HAP-1 (cell line): ENCODE data around the gene SYPL2.
A peak's percentile ranks its signal among the peaks of the same experiment; 100 is the strongest.

Experiments
- DNase-seq, 2 experiments: peaks; one replicate each; pipeline ENCODE4 v3.0.0-alpha.2; 2016 to 2020; ENCODE audit warnings: low spot score in 2 of 2
- H3K27me3 ChIP-seq: fragments of 250-450 bp; sonication (Bioruptor Pico); 2 replicates; pipeline ENCODE4 v1.5.1; 2020; ENCODE audit warnings: low read depth, mild to moderate bottlenecking, moderate library complexity
- H3K36me3 ChIP-seq: fragments of 250-450 bp; sonication (Bioruptor Pico); replicated peaks from 2 replicates; pipeline ENCODE4 v1.5.1; 2020; ENCODE audit warnings: mild to moderate bottlenecking
- H3K4me1 ChIP-seq: fragments of 250-450 bp; sonication (Bioruptor Pico); 2 replicates; pipeline ENCODE4 v1.5.1; 2020; ENCODE audit warnings: mild to moderate bottlenecking
- H3K4me3 ChIP-seq: fragments of 250-450 bp; sonication (Bioruptor Pico); 2 replicates; pipeline ENCODE4 v1.5.1; 2020; ENCODE audit warnings: mild to moderate bottlenecking, moderate library complexity
- H3K9me3 ChIP-seq: fragments of 250-450 bp; sonication (Bioruptor Pico); 2 replicates; pipeline ENCODE4 v1.5.1; 2020; ENCODE audit warnings: mild to moderate bottlenecking, moderate library complexity
- in situ Hi-C: fragments of 300-500 bp; cut with MboI; formaldehyde crosslinking; loops from 3 replicates; pipeline ENCODE4 v1.14.3; 2020; ENCODE audit warnings: low sequenced_read_pairs, inconsistent platforms, mixed read lengths

SYPL2 gene

GRCh38 chr1:109477821-109478220, 11.5 kb downstream of the SYPL2 start:
- Histone ChIP-seq H3K9me3 (no peaks in the 10 kb centered on the region), H3K4me1 (peaks cover under 1% of the 10 kb centered on the region; the same call in 1 of the 2 replicates), H3K27me3 (no peaks in the 10 kb centered on the region), H3K4me3 (no peak overlapping the region), H3K36me3 (no peaks in the 10 kb centered on the region)
- in situ Hi-C loops: no loop called here
- no peak for DNase-seq

GRCh38 chr1:109478806-109479205, 12.5 kb downstream of the SYPL2 start:
- H3K27me3 ChIP-seq: no peaks in the 10 kb centered on the region
- no peak for DNase-seq
- no peaks in the 10 kb centered on the region for H3K9me3 ChIP-seq
- H3K4me3 ChIP-seq: no peak overlapping the region
- in situ Hi-C loops: no loop called here
- H3K36me3 ChIP-seq: no peaks in the 10 kb centered on the region
- peaks cover 5% of the 10 kb centered on the region for H3K4me1 ChIP-seq

GRCh38 chr1:109479311-109479710, 13.0 kb downstream of the SYPL2 start:
- Histone ChIP-seq H3K36me3 (no peaks in the 10 kb centered on the region), H3K4me1 (peaks cover 5% of the 10 kb centered on the region), H3K4me3 (no peak overlapping the region), H3K27me3 (no peaks in the 10 kb centered on the region), H3K9me3 (no peaks in the 10 kb centered on the region)
- in situ Hi-C loops: no loop called here
- no peak for DNase-seq

- in situ Hi-C loops: no loop called here
- no peaks in the 10 kb centered on the region for H3K27me3 ChIP-seq
- peaks cover 10% of the 10 kb centered on the region for H3K4me1 ChIP-seq
- no peaks in the 10 kb centered on the region for H3K36me3 ChIP-seq
- no peak for DNase-seq
- H3K4me3 ChIP-seq: no peak overlapping the region
- H3K9me3 ChIP-seq: no peaks in the 10 kb centered on the region
These were observed 13.6 kb downstream of the SYPL2 start for GRCh38 chr1:109479901-109480300.

- no peak overlapping the region for H3K4me3 ChIP-seq
- H3K36me3 ChIP-seq: no peaks in the 10 kb centered on the region
- no peak for DNase-seq
- H3K9me3 ChIP-seq: no peaks in the 10 kb centered on the region
- peaks cover 10% of the 10 kb centered on the region for H3K4me1 ChIP-seq
- in situ Hi-C loops: no loop called here
- H3K27me3 ChIP-seq: no peaks in the 10 kb centered on the region
These were observed 15.3 kb downstream of the SYPL2 start for GRCh38 chr1:109481646-109482045.

- Histone ChIP-seq H3K4me1 (peaks cover 10% of the 10 kb centered on the region), H3K9me3 (no peaks in the 10 kb centered on the region), H3K36me3 (no peaks in the 10 kb centered on the region), H3K4me3 (no peak overlapping the region), H3K27me3 (no peaks in the 10 kb centered on the region)
- in situ Hi-C loops: no loop called here
- DNase-seq: no peak
These were observed 15.9 kb downstream of the SYPL2 start for GRCh38 chr1:109482242-109482641.

- Histone ChIP-seq H3K9me3 (no peaks in the 10 kb centered on the region), H3K36me3 (no peaks in the 10 kb centered on the region), H3K27me3 (no peaks in the 10 kb centered on the region), H3K4me3 (peak overlapping the region; percentile 46), H3K4me1 (peaks cover 10% of the 10 kb centered on the region)
- in situ Hi-C loops: no loop called here
- DNase-seq: peak; percentile 34 to 69
These were observed 16.7 kb downstream of the SYPL2 start for GRCh38 chr1:109482791-109483671.

GRCh38 chr1:109483672-109484518, 17.5 kb downstream of the SYPL2 start, which contains the start of gene ATXN7L2:
Gene ATXN7L2 (plus strand): TSS chr1:109483905. CDS start chr1:109483954, 49 bp downstream.
- DNase-seq: peak; percentile 88 to 93
- in situ Hi-C loops: no loop called here
- Histone ChIP-seq H3K4me1 (peaks cover 10% of the 10 kb centered on the region), H3K27me3 (no peaks in the 10 kb centered on the region), H3K36me3 (no peaks in the 10 kb centered on the region; the same call in 1 of the 2 replicates), H3K9me3 (no peaks in the 10 kb centered on the region), H3K4me3 (peak within 1 kb of the TSS; percentile 99)

GRCh38 chr1:109484519-109484975, 18.2 kb downstream of the SYPL2 start:
- Histone ChIP-seq H3K4me3 (peak overlapping the region; percentile 99), H3K9me3 (no peaks in the 10 kb centered on the region), H3K4me1 (peaks cover 10% of the 10 kb centered on the region), H3K27me3 (no peaks in the 10 kb centered on the region), H3K36me3 (no peaks in the 10 kb centered on the region; the same call in 1 of the 2 replicates)
- DNase-seq: peak in 1 of 2 experiments; percentile 27
- in situ Hi-C loops: no loop called here

GRCh38 chr1:109485001-109485400, 18.7 kb downstream of the SYPL2 start:
- peak overlapping the region; percentile 99 for H3K4me3 ChIP-seq
- in situ Hi-C loops: no loop called here
- H3K36me3 ChIP-seq: no peaks in the 10 kb centered on the region; the same call in 1 of the 2 replicates
- peaks cover 10% of the 10 kb centered on the region for H3K4me1 ChIP-seq
- DNase-seq: no peak
- no peaks in the 10 kb centered on the region for H3K27me3 ChIP-seq
- no peaks in the 10 kb centered on the region for H3K9me3 ChIP-seq

- Histone ChIP-seq H3K9me3 (no peaks in the 10 kb centered on the region), H3K4me1 (peaks cover 10% of the 10 kb centered on the region), H3K36me3 (no peaks in the 10 kb centered on the region; the same call in 1 of the 2 replicates), H3K4me3 (no peak overlapping the region), H3K27me3 (no peaks in the 10 kb centered on the region)
- no peak for DNase-seq
- in situ Hi-C loops: no loop called here
These were observed 20.9 kb downstream of the SYPL2 start for GRCh38 chr1:109487261-109487660.

GRCh38 chr1:109488201-109488600, 21.9 kb downstream of the SYPL2 start:
- H3K9me3 ChIP-seq: no peaks in the 10 kb centered on the region
- DNase-seq: no peak
- H3K4me3 ChIP-seq: no peak overlapping the region
- in situ Hi-C loops: no loop called here
- no peaks in the 10 kb centered on the region for H3K27me3 ChIP-seq
- H3K4me1 ChIP-seq: peaks cover 6% of the 10 kb centered on the region
- H3K36me3 ChIP-seq: no peaks in the 10 kb centered on the region; the same call in 1 of the 2 replicates

- in situ Hi-C loops: no loop called here
- Histone ChIP-seq H3K27me3 (no peaks in the 10 kb centered on the region), H3K4me3 (no peak overlapping the region), H3K4me1 (peaks cover 8% of the 10 kb centered on the region), H3K9me3 (no peaks in the 10 kb centered on the region), H3K36me3 (no peaks in the 10 kb centered on the region; the same call in 1 of the 2 replicates)
- DNase-seq: no peak
These were observed 22.4 kb downstream of the SYPL2 start for GRCh38 chr1:109488696-109489095.
